Activated naive CD8-positive, alpha-beta T cell treated with anti-CD3 and anti-CD28 coated beads, Interleukin-2, amount 50 U/mL, for 16 hours (primary cell): ENCODE results near the gene CHCT1.
"Not testable (repeated sequence)": the region's sequence is repeated elsewhere in the genome, so short reads cannot be mapped to it uniquely, and the experiment has no call there.

Experiments used
- DNase-seq: peaks from one replicate; pipeline ENCODE4 v3.0.0-alpha.2; 2020; ENCODE audit warnings: low read depth, low spot score

CHCT1 gene

DNA sequence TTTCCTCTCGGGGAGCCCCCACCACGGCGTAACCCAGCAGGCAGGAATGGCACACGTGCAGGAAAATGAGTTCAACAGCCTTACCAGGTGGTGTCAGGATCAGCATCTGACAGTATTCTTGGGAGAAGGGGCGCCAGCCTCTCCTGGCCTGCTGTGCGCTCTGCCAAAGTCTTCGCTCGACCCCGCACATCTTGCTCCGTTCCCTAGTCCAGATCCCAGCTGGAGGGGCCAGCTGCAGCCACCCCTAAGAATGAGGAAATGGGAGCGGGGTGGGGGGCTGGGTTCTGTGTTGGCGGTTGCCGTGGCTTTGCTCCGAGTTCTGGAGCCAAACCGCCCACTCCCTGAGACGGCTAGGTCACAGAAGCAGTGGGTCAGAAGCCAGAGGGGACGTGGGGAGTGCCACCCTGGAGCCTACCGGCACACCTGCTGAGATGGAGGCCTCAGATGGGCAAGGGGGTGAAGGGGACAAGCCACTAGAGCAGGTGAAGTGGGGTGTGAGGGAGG is at the start of gene CHCT1:
Gene CHCT1, plus strand, starts transcription at position 328 of the 504 bp plus-strand sequence. Its CDS starts 104 bp downstream, at position 432.
- DNase-seq = no peak

- DNase-seq = no peak
These were observed 49.4 kb upstream of the CHCT1 start for GRCh38 chr17:60372790-60373483.

DNA sequence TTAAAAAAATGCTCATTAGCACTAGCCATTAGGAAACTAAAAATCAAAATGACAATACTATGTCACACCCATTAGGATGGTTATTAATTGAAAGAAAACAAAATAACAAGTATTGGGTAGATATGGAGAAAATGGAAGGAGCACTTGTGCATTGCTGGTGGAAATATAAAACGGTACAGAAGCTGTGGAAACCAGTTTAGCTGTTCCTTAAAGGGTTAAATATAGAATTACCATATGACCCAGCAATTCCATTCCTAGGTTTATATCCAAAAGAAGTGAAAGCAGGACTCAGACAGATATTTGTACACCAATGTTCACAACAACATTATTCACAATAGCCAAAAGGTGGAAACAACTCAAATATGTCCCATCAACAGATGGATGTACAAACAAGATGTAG is 44.1 kb upstream of the CHCT1 start:
- not testable (repeated sequence) for DNase-seq

- not testable (repeated sequence) for DNase-seq
These were observed 42.8 kb upstream of the CHCT1 start for GRCh38 chr17:60379461-60379860.

GRCh38 chr17:60381958-60382357 is 40.3 kb upstream of the CHCT1 start:
- DNase-seq = no peak

DNA sequence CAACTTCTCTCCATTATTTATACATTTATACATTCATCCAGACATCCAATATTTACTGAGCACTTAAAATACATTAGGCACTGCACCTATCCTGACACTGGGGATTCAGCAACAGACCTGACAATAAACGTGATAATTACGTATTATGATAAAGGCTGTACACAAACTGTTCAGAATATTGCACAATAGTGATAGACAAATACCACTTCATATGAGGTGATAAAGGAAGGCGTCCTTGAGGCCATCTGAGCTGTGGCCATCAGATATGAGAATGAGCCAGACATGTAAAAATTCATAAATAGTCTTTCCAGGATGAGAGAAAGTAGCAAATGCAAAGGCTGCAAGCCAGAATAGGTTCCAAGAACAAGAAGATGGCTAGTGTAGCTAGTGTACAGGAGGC is 38.9 kb upstream of the CHCT1 start:
- DNase-seq = no peak

GRCh38 chr17:60384921-60385320 is 37.4 kb upstream of the CHCT1 start:
- DNase-seq = not testable (repeated sequence)

DNA sequence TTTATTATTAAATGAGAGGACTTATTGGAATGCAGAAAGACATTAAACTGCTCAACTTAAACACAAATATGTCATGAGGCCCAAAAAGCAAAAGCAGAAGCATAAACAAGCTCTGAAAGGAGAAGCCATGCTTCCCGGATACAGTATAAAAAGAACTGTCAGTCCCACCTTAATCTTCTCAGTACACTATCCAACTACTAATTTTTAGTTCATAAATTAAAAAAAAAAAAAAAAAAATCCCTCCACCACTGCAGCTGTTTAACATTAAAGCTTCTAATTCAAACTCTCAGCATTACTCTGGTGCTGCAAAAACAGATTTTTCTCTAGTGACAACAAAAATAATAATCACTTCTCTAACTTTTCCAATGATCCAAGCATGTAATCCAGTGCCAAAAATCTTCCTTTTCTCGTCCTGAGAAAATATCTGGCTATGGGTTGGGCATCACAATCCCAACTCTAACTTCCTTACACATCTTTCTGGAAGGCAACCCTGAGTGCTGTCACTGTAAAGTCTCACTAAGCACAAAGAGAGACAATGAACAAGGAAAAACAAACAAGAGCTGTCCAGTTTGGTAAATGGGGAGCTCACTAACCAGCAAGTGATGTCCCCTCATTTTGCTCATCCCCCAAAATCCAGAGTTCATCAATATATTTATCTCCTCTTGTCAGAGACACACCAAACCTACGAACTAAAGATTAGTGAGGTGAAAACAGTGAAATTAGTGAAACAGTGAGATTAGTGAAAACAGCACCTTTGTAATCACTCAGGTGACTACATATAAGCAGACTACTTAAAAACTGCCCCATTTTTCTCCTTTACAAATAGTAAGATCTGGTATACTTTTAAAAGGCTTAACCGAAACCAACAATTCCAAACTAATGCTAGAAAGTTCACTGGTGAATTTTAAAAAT is 35.9 kb upstream of the CHCT1 start:
- no peak for DNase-seq

- no peak for DNase-seq
These were observed 34.6 kb upstream of the CHCT1 start for GRCh38 chr17:60387666-60388065.

GRCh38 chr17:60388742-60389141 is 33.5 kb upstream of the CHCT1 start:
- no peak for DNase-seq

DNA sequence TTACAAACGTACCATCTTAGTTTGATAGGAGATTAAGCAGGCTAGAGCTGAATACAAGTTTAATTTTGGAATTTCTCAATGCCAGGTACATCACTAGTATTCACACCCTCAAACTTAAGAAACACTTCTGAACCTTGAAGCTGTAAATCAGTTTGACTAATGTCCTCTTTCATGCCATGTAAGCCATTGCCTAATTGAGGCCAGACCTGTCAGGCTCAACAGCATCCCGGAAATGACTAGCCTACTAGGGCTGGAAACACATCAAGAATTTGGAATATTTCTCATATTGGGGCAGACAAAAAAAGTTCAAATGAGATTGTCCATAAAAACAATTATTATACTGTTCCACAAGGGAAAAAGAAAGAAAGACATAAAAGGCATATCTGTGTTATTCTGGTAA is 32.1 kb upstream of the CHCT1 start:
- DNase-seq = no peak

- no peak for DNase-seq
These were observed 31.3 kb upstream of the CHCT1 start for GRCh38 chr17:60390925-60391470.

- no peak for DNase-seq
These were observed 30.7 kb upstream of the CHCT1 start for GRCh38 chr17:60391471-60392041.

GRCh38 chr17:60392042-60392844 is 30.0 kb upstream of the CHCT1 start, which contains the start of gene USP32:
USP32 (minus strand) TSS chr17:60392133; CDS start chr17:60391939, 194 bp downstream.
- DNase-seq = peak; percentile 93

GRCh38 chr17:60392845-60393702 is 29.2 kb upstream of the CHCT1 start:
- DNase-seq = peak; percentile 3

- no peak for DNase-seq
These were observed 28.2 kb upstream of the CHCT1 start for GRCh38 chr17:60393840-60394723.

- DNase-seq = no peak
These were observed 26.7 kb upstream of the CHCT1 start for GRCh38 chr17:60395508-60396065.

GRCh38 chr17:60396412-60396811 is 25.9 kb upstream of the CHCT1 start:
- no peak for DNase-seq
